Colon (tissue), 2 donors: ENCODE results near the gene TENT5C.

Experiments
- FAIRE-seq: peaks from 2 replicates; lab custom pipeline; 2012; peaks lifted over from hg19 to GRCh38; lab: Jason Lieb, UNC
- donor health status: control.
- donor health status: control.

The TENT5C gene

GRCh38 chr1:117592155-117592554, 13.7 kb upstream of the TENT5C start:
- no peak for FAIRE-seq

- no peak for FAIRE-seq
Observed at GRCh38 chr1:117594261-117594990, 11.4 kb upstream of the TENT5C start.

- no peak for FAIRE-seq
Observed at GRCh38 chr1:117596023-117596720, 9.7 kb upstream of the TENT5C start.

- no peak for FAIRE-seq
Observed at GRCh38 chr1:117598489-117598888, 7.4 kb upstream of the TENT5C start.

- FAIRE-seq, result no peak
Observed at GRCh38 chr1:117599286-117600221, 6.3 kb upstream of the TENT5C start.

- FAIRE-seq, result no peak
Observed at GRCh38 chr1:117600325-117600943, 5.4 kb upstream of the TENT5C start.

GRCh38 chr1:117600966-117601365, 4.9 kb upstream of the TENT5C start:
- FAIRE-seq, result no peak

- no peak for FAIRE-seq
Observed at GRCh38 chr1:117602862-117603261, 3.0 kb upstream of the TENT5C start.

- no peak for FAIRE-seq
Observed at GRCh38 chr1:117605164-117605773, 579 bp upstream of the TENT5C start.

- FAIRE-seq, result no peak
Observed at GRCh38 chr1:117606649-117607430, 992 bp downstream of the TENT5C start.

- no peak for FAIRE-seq
Observed at GRCh38 chr1:117607471-117607870, 1.6 kb downstream of the TENT5C start.

GRCh38 chr1:117608115-117608615, 2.3 kb downstream of the TENT5C start:
- no peak for FAIRE-seq

- no peak for FAIRE-seq
Observed at GRCh38 chr1:117608758-117609157, 2.9 kb downstream of the TENT5C start.

GRCh38 chr1:117609471-117609911, 3.6 kb downstream of the TENT5C start:
- no peak for FAIRE-seq

- no peak for FAIRE-seq
Observed at GRCh38 chr1:117610036-117610435, 4.2 kb downstream of the TENT5C start.

- FAIRE-seq, result no peak
Observed at GRCh38 chr1:117611121-117611601, 5.3 kb downstream of the TENT5C start.

- no peak for FAIRE-seq
Observed at GRCh38 chr1:117611894-117612483, 6.1 kb downstream of the TENT5C start.

GRCh38 chr1:117612517-117613248, 6.8 kb downstream of the TENT5C start:
- FAIRE-seq, result no peak

- FAIRE-seq, result no peak
Observed at GRCh38 chr1:117613249-117613968, 7.6 kb downstream of the TENT5C start.
